HG02981 (cell line): ENCODE data around the gene ZNF775.

ENCODE experiments used
- ATAC-seq: cut with Tn5 transposase; IDR thresholded peaks from one replicate; pipeline ENCODE4 v1.9.1; 2021; ENCODE audit warnings: mild to moderate bottlenecking, moderate library complexity; ENCODE audit not compliant: unreplicated experiment

ZNF775 gene

GRCh38 chr7:150399421-150400007 lies 20.4 kb downstream of the ZNF775 start:
- no peak for ATAC-seq

GRCh38 chr7:150400008-150400787 lies 21.1 kb downstream of the ZNF775 start:
- no peak for ATAC-seq

GRCh38 chr7:150400788-150401423 lies 21.8 kb downstream of the ZNF775 start:
- ATAC-seq, result no peak

GRCh38 chr7:150401424-150401790 lies 22.3 kb downstream of the ZNF775 start:
- no peak for ATAC-seq

GRCh38 chr7:150401861-150402631 lies 22.9 kb downstream of the ZNF775 start:
- no peak for ATAC-seq

- no peak for ATAC-seq
Observed at GRCh38 chr7:150402671-150403321, 23.7 kb downstream of the ZNF775 start.

GRCh38 chr7:150403376-150404171 lies 24.4 kb downstream of the ZNF775 start:
- no peak for ATAC-seq

GRCh38 chr7:150404172-150404804 lies 25.2 kb downstream of the ZNF775 start:
- no peak for ATAC-seq

GRCh38 chr7:150404805-150405583 lies 25.9 kb downstream of the ZNF775 start:
- ATAC-seq, result peak; percentile 37

- ATAC-seq, result no peak
Observed at GRCh38 chr7:150405584-150406311, 26.6 kb downstream of the ZNF775 start.

GRCh38 chr7:150406312-150406566 lies 27.1 kb downstream of the ZNF775 start:
- ATAC-seq, result no peak

GRCh38 chr7:150406567-150407421 lies 27.7 kb downstream of the ZNF775 start:
- ATAC-seq, result peak; percentile 55

GRCh38 chr7:150407588-150408392 lies 28.7 kb downstream of the ZNF775 start:
- no peak for ATAC-seq

GRCh38 chr7:150408393-150409299 lies 29.5 kb downstream of the ZNF775 start:
- ATAC-seq, result peak; percentile 31

GRCh38 chr7:150409300-150410030 lies 30.3 kb downstream of the ZNF775 start:
- no peak for ATAC-seq
